SW 1271 (cell line): ENCODE results near the gene TEKT2.

Experiments
- DNase-seq, 2 experiments: peaks; one replicate each; lab custom pipeline; 2025; lab: John Stamatoyannopoulos, UW

The TEKT2 gene

DNA sequence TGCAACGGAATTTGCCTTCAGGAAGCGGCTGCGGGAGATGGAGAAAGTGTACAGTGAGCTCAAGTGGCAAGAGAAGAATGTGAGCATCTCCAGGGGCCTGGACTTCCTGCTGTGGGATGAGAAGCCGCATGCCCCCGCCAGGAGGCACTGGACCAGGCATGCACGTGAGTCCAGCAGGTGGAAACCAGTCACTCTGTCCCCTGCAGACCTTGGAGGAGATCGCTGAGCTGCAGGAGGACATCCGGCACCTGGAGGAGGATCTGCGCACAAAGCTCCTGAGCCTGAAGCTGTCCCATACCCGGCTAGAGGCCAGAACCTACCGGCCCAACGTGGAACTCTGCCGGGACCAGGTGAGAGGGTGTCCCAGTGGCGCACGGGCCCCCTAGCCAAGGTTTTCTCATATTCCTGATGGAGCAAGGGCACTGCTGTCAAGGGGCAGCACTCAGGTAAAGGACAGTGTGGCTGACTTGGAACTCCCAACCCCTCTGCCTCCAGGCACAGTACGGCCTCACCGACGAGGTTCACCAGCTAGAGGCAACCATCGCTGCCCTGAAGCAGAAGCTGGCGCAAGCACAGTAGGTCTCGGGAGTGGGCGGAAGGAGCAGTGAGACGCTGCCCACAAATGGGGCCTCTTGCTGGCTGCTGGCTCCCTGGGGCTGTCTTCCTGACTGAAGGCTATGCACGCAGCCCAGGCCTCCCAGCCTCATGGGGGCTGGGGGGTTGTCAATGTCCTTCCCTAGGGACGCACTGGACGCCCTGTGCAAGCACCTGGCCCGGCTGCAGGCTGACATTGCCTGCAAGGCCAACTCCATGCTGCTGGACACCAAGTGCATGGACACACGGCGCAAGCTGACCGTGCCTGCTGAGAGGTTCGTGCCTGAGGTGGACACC, 3.6 kb downstream of the TEKT2 start:
- DNase-seq = no peak

DNA sequence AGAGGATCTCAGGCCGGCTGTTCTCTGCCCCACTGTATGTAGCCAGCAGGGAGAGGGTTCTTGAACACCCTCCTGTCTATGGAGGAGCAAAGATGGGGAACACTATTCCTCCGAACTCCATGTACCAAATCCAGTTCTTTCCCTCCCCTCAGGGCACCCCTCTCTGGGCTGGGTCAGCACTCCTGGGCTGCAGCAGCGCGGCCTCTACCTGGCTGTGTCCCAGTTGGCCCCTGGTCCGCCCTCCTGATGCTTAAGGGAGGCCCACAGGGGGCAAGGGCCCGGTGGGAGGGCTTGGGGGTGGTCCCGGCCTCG, 4.3 kb downstream of the TEKT2 start:
- no peak for DNase-seq

DNA sequence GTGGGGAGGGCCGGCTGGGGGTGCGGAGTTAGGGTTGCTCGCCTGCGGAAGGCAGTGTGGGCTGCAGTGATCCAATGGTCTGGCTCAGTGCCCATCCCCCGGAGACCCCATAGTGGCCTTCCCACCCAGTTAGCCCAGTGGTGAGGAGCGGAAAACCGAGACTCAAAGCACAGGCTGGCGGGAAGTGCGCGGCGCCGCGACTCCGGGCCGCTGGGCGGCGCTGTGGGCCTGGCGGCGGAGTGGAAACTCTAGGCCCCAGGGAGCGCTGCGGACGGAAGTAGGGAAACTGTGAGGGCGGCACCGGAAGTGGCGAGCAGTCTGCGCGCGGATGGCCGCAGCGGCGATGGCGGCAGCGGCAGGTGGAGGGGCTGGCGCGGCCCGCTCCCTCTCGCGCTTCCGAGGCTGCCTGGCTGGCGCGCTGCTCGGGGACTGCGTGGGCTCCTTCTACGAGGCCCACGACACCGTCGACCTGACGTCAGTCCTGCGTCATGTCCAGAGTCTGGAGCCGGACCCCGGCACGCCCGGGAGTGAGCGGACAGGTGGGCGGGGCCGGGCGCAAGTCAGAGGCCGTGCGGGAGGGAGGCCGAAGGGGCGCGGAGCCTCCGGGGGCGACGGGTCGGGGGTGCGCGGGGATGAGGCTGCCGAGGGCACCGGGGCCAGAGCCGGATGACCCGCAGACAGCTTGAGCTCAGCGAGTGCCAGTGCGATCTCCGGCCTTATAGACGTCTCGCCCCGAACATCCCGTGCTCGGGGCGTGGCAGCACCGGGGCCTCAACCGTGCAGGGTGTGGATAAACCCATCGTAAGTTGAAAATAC, 4.9 kb downstream of the TEKT2 start, which contains the start of gene ADPRS:
ADPRS (plus strand) TSS at position 316 of the 816 bp plus-strand sequence; CDS start at position 329, 13 bp downstream.
- DNase-seq = peak; percentile 38 to 85

DNA sequence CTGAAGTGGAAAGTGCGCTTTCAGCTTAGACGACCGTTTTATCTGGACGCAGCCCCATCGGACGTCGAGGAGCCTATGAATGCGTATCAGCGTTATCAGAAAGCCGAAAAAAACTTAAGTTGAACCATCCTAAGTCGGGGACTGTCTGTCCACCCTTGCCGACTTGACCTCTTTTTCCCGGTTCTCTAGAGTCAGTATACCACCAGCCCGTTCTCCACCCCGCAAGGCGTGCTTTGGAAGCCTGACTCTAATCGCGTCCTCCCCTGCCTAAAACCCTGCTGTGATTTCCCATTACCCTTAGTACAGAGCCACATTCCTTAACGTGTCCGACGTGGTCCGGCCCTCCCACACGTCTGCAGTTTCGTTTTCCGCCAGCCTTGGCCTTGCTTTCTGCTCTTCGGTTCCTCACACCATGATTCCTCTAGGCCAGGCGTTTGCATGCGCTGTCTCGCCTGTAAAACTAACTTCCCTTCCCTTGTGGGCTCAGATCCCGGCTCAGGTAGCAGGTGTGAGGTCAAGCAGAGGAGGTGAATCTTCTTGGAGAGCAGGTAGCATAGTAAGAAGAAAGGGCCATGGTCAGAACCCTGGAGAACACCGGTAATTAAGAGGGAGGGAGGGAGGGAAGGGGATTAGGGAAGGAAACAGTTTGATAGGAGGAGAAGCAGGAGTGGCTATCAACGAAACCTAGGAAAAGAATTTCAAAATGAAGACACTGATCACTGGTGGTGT, 5.7 kb downstream of the TEKT2 start:
- peak in 1 of 2 experiments; percentile 7 for DNase-seq

DNA sequence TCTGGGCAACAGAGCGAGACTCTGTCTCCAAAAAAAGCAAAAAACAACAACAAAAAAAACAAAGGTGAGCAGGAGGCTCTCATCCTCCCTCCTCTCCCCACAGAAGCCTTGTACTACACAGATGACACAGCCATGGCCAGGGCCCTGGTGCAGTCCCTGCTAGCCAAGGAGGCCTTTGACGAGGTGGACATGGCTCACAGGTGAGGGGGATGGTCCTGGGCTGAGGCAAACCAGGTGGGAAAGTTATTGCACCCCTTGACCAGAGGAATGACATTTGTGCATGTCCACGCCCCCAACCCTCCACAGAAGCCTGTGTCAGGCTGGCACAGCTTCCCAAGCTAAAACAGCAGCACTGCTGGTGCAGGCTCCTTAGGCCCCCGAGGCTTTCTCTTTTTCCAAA, 7.2 kb downstream of the TEKT2 start:
- DNase-seq = no peak

DNA sequence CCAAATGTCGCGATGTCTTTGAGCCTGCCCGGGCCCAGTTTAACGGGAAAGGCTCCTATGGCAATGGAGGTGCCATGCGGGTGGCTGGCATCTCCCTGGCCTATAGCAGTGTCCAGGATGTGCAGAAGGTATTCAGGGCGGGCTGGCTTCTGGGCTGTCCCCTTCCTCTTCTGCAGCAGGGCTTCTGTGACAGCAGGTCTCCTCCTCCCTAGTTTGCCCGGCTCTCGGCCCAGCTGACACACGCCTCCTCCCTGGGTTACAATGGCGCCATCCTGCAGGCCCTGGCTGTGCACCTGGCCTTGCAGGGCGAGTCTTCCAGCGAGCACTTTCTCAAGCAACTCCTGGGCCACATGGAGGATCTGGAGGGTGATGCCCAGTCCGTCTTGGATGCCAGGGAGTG, 7.8 kb downstream of the TEKT2 start:
- no peak for DNase-seq

DNA sequence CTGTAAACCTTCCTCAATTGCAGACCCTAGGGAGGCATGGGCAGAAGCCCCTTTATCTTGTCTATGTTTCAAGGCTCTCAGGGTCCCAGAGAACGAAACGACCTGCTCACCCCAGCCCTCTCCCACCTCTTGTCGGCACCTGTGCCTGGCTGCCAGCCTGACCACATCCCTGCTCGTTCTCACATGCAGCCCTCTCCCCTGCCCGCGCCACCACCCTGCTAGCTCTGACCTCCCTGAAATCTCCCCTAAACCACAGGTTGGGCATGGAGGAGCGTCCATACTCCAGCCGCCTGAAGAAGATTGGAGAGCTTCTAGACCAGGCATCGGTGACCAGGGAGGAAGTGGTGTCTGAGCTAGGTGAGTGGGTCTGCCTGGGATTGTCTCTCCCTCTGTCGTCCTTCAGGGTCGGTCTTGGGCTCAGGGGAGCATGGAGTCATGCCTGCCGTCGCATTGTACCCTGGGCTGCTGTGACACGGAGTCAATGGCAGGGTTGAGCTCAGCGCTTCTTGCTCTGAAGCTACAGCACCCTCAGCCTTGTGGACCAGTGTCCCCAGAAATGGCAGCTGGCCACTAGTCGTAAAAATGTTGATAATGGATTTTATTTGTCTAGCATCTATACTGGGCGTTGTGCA, 8.4 kb downstream of the TEKT2 start:
- DNase-seq = no peak

DNA sequence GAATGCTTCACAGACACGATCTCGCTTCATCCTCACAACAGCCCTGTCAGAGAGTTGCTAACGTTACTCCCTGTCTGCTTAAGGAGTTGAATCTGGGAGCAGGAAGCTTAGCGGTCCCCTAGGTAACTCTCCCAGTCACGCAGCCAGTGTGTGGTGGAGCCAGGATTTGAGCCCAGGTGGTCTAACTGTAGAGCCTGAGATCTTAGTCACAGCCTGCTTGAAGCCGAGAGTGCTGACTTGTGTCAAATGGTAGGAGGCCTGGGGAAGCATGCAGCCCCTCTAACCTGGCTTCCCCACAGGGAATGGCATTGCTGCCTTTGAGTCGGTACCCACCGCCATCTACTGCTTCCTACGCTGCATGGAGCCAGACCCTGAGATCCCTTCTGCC, 8.9 kb downstream of the TEKT2 start:
- no peak for DNase-seq

DNA sequence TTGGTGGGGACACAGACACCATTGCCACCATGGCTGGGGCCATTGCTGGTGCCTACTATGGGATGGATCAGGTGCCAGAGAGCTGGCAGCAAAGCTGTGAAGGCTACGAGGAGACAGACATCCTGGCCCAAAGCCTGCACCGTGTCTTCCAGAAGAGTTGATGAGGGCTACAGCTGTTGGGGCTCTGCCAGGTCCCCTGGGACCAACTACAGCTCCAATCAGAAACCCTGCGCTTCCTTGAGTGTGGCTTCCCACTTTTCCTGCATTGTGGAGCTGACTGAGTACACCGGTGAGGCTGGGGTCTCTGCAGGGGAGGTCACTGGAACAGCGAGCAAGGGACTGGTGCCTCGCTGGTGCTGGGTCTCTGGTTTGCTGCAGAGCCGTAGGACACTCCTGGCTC, 9.3 kb downstream of the TEKT2 start:
- no peak for DNase-seq

DNA sequence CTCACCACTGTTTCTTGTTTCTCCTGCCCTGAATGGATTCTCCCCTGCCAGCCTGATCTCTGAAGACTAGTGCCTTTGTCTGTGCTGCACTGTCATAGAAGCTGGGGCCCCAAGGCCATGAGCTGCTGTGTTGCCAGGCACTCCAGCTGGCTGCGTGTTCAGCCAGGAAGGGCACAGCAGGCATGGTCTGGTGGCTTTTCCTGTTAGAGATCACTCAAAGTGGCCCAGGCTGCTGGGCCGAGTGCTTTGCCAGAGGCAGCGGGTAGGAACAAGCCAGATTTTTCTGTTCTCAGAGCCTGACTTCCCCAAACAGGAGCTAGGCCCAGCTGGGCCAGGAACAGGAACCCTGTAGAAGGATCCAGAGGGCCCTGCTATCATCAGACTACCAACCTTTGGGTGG, 10.0 kb downstream of the TEKT2 start:
- no peak for DNase-seq

DNA sequence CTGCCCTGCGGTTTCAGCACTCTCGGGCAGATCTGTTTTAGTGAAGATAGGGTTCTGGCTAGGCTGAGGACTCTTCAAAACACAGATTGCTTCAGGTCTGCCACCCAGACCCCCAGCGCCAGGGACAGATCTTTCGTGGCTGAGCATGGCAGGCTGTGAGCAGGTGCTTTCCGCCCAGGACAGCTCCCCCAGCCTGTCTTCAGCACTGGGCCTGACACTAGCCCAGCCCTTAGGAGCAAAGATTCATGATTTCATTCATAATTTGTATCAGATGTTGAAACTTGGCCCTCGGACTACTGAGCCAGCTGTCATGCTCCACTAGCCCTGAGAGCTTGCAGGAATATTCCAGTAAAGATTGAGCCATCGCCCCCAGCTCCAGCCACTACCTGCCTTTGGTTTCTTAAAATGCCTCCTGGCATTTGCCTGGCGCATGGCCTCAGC, 10.7 kb downstream of the TEKT2 start:
- DNase-seq = no peak

DNA sequence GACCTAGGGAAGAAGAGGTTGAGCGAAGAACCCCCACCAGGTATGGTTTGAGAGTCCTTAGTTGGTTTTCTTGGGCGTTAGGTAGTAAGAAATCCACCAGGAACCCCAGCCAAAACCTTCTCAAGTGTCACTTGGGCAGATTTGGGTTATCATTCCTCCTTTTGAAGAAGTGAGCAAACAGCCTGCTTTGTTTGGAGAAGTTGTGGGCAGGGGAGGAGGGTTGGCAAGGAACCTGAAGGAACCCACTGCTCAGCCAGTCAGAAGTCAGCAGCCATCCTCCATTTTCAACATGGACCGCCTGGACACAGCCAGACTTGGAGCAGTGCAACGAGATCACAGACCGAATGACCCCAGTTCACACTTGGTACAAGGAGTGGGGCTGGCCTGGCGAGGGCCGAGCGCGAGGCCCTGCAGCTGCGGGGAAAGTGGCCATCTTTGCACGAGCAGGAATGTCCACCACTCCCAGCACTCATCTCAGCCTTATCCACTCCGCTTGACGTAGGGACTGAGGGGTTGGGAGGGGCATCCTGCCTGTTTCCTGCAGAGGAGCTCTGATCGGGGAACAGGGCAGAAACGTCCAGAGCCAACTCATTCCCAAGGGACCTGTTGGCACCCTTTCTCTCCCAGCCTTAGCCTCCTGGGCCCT, 12.0 kb downstream of the TEKT2 start:
- DNase-seq = no peak

DNA sequence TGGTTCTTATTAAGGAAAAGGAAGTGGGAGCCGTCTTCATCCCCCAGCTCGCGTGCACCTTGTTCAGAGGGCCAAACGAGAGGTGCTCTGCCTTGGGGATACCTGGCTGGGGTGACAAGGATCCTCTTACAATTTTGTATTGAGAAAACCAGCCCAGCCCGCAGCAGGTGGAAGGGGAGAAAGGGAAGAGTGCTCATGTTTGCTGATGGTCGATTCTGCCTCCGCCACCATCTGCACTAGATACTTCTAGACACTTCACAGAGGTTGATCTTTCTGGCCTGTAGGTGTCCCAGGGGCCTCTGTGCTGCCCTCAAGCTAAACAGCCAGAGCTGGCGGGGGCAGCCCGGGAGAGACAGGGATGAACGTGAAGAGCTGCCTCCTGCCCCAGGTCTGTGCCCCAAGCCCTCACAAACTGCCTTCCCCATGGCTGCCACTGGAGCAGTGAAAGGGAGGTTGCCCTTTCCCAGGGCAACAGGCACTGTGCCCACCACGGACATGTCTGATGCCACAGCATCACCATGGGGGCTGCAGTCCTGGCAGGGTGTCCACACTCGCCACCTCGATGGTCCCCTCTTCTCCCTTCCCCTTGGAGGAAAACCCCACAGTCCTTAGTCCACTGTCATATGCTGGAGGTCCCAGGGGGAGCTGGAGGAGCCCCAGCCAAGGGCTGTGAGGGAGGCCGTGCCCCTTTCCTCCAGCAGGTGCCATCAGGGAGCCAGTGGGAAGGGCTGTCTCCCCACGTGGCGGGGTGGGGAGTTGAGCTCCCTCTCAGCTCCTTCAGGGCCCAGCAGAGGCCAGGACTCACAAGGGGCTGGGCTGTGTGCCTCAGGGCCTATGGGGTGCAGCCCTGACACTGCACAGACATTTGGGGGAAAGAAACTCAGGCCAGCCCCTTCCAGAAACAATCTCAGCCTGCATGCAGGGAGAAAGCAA, 12.9 kb downstream of the TEKT2 start:
- peak in 1 of 2 experiments; percentile 5 for DNase-seq

DNA sequence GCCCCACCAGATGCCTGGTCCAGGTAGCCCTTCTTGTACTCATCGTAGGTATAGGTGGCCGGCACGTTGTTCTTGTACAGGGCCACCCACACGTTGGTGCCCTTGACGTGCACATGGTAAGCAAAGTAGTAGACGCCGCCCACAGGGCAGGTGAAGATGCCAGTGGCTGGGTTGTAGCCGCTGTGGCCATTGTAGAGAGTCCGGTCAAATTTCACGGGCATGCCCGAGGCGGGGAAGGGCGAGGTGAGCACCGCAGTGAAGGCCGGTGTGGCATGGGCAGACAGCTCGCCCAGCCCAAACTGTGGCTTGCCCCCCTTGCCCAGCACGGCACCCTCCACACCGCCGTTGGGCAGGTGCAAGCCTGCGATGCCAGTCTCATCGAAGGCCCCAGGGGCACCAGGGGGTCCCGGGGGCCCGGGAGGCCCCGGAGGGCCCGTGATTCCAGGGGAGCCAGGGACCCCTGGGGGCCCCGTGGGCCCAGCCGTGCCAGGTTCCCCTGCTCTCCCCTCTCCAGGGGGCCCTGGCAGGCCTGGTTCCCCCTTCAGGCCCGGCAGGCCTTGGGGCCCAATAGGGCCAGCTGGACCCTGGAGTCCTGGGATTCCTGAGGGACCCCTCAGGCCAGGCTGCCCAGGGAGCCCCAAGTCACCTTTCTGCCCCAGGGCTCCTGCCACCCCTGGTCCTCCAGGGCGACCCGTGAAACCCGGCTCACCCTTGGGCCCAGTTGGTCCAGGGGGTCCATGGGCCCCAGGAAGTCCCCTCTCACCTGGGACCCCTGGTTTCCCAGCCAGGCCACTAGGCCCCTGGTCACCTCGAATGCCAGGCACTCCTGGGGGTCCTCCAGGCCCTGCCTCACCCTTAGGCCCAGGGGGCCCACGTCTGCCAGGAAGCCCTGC, 14.0 kb downstream of the TEKT2 start:
- no peak for DNase-seq

DNA sequence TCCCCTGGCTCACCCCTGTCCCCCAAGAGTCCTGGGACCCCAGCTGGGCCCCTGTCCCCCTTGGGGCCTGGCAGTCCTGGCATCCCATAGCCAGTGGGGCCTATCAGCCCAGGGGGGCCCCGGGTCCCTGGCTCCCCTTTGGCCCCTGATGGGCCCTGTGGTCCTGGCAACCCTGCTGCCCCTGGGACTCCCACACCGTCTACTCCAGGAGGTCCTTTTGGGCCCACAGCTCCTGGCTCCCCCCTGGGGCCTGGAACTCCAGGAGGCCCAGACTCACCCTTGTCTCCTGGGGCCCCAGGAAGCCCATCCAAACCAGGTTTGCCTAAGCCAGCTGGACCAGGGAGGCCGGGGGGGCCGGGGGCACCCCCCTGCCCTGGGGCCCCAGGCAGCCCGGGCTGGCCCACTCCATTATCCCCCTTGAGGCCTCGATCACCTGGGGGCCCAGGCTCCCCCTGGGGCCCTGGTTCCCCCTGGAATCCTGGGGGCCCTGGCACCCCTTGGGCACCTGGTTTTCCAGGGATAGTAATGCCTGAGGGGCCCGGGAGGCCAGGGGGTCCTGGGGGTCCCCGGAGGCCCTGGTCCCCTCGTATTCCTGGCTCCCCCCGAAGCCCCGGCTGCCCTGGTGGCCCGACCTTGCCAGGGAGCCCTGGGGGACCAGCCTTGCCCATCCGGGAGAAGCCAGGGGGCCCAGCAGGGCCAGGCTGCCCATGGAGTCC, 14.9 kb downstream of the TEKT2 start:
- no peak for DNase-seq

DNA sequence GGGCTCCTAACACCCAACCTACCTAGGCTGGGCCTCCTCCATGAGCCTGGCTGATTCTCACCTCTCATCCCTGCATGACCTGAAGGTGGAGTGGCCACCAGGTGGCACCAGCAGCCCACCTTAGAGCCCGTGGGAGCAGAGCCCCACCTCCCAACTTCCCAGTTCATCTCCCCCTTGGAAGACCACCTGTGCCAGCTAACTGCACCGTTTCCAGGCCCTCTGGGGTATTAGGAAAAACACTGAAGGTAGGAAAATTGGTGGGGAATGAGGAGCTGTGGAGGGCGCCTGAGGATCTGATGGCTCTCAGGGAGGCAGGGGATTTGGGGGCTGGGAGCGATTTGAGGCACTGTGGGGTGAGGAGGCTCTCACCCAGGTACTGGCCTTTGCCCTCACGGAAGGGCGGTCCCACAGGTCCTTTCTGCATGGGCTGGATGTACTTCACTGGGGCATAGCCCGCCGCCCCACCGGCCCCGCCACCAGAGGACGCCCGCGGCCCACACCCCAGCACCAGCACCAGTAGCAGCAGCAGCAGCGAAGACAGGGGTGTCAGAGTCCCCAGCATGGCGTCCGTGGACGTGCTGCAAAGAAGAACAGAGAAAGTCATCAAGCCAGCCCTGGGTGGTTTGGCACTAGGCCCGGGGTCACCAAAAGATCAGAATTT, 15.9 kb downstream of the TEKT2 start:
- peak in 1 of 2 experiments; percentile 39 for DNase-seq

DNA sequence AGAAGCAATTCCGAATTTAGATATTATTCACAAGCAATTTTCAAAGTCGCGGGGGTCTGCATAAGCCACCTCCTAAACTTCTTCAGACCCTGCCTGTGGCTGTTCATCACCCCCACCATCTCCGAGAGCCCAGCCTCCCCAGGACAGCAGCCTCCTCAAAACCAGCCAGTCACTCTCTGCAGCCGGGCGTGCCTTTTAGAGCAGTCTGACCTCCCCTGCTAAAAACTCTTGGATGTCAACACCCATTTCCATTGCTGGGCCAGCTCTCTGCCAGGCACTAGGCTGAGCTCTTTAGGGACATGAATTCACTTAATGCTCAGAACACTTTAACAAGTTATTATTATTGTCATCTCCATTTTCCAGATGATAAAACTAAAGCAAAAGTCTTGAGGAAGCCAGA, 16.5 kb downstream of the TEKT2 start:
- DNase-seq = no peak

DNA sequence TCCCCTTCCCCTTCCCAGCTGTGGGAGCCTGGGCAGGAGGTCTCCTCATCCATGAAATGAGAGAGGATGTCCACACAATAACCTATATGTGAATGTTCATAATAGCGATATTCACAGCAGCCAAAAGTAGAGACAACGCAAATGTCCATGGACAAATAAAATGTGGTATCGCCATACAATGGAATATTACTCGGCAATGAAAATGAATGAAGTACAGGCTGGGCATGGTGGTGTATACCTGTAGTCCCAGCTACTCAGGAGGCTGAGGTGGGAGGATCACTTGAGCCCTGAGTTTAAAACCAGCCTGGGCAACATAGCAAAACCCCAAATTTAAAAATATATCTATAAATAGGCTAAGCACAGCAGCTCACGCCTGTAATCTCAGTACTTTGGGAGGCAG, 17.7 kb downstream of the TEKT2 start:
- no peak for DNase-seq
